Epidermal melanocyte (primary cell): Measurements from ENCODE around the gene FKBP11.

ENCODE experiments used
- DNase-seq: peaks from one replicate; pipeline ENCODE4 v3.0.0; 2011; ENCODE audit warnings: low spot score; ENCODE audit not compliant: insufficient read length

Gene FKBP11

GRCh38 chr12:48956279-48957140 is 31.2 kb upstream of the FKBP11 start:
- DNase-seq = peak; percentile 96

- no peak for DNase-seq
These were observed 29.7 kb upstream of the FKBP11 start for GRCh38 chr12:48954841-48955501.

- DNase-seq = no peak
These were observed 28.8 kb upstream of the FKBP11 start for GRCh38 chr12:48954061-48954460.

GRCh38 chr12:48952691-48953090 is 27.4 kb upstream of the FKBP11 start:
- DNase-seq = no peak

GRCh38 chr12:48947727-48948126 is 22.4 kb upstream of the FKBP11 start:
- DNase-seq = no peak

- no peak for DNase-seq
These were observed 21.7 kb upstream of the FKBP11 start for GRCh38 chr12:48946943-48947342.

GRCh38 chr12:48946205-48946604 is 20.9 kb upstream of the FKBP11 start:
- DNase-seq = no peak

- DNase-seq = no peak
These were observed 17.9 kb upstream of the FKBP11 start for GRCh38 chr12:48943221-48943620.

GRCh38 chr12:48940181-48940580 is 14.9 kb upstream of the FKBP11 start:
- DNase-seq = no peak

- DNase-seq = no peak
These were observed 13.5 kb upstream of the FKBP11 start for GRCh38 chr12:48938805-48939204.

- no peak for DNase-seq
These were observed 11.9 kb upstream of the FKBP11 start for GRCh38 chr12:48937170-48937569.

- peak; percentile 92 for DNase-seq
These were observed 11.2 kb upstream of the FKBP11 start for GRCh38 chr12:48936379-48936979.

GRCh38 chr12:48934312-48934706 is 9.0 kb upstream of the FKBP11 start:
- no peak for DNase-seq

GRCh38 chr12:48933664-48934311 is 8.5 kb upstream of the FKBP11 start:
- no peak for DNase-seq

- DNase-seq = no peak
These were observed 7.6 kb upstream of the FKBP11 start for GRCh38 chr12:48932878-48933277.

- no peak for DNase-seq
These were observed 5.2 kb upstream of the FKBP11 start for GRCh38 chr12:48930475-48930874.

GRCh38 chr12:48929551-48929950 is 4.3 kb upstream of the FKBP11 start:
- DNase-seq = no peak

GRCh38 chr12:48927261-48927660 is 2.0 kb upstream of the FKBP11 start:
- DNase-seq = no peak

- no peak for DNase-seq
These were observed 532 bp downstream of the FKBP11 start for GRCh38 chr12:48924617-48925303.

GRCh38 chr12:48923117-48923516 is 2.2 kb downstream of the FKBP11 start:
- no peak for DNase-seq

GRCh38 chr12:48917857-48918537 is 7.3 kb downstream of the FKBP11 start:
- no peak for DNase-seq
